COLO829 (cell line): ENCODE results near the gene PRKAA1.
"Not testable (repeated sequence)": the region's sequence is repeated elsewhere in the genome, so short reads cannot be mapped to it uniquely, and the experiment has no call there.

ENCODE experiments used
- DNase-seq: peaks from one replicate; pipeline ENCODE4 v3.0.0; 2012; ENCODE audit warnings: low spot score

PRKAA1 gene

DNA sequence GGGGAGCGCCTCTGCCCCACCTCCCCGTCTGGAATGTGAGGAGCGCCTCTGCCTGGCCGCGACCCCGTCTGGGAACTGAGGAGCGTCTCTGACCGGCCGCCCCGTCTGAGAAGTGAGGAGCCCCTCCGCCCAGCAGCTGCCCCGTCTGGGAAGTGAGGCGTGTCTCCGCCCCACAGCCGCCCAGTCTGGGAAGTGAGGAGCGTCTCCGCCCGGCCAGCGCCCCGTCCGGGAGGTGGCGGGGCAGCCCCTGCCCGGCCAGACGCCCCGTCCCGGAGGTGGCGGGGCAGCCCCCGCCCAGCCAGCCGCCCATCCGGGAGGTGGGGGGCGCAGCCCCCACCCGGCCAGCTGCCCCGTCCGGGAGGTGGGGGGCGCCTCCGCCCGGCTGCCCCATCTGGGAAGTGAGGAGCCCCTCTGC is 75.7 kb downstream of the PRKAA1 start:
- not testable (repeated sequence) for DNase-seq

DNA sequence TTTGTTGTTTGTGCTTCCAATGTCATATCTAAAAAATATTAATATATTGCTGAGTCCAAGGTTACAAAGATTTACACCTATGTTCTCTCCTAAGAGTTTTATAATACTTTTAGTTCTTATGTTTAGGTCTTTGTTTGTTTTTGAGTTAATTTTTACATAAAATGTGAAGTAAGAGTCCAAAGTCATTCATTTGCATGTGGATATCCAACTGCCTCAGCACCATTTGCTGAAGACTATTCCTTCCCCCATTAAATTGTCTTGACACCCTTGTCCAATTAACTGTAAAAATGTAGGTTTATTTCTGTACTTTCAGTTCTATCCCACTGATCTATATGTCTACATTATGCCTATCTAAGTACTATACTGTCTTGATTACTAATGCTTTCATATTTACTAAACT is 78.1 kb downstream of the PRKAA1 start:
- DNase-seq: no peak

DNA sequence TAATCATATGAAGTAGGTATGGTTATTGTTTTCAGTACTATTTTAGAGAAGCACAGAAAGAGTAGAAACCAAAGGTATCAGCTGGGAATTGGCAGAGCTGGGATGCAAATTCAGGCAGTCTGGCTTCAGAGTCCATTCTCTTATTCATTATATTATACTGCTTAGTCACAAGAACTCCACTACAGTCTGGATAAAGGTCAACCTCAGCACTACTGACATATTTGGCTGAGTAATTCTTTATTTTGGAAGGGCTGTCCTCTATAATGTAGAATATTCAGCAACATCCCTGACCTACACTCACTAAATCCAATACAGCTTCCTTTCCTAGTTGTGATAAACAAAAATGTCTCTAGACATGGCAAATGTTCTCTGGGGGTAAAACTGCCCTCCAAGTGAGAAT is 80.9 kb downstream of the PRKAA1 start:
- no peak for DNase-seq

DNA sequence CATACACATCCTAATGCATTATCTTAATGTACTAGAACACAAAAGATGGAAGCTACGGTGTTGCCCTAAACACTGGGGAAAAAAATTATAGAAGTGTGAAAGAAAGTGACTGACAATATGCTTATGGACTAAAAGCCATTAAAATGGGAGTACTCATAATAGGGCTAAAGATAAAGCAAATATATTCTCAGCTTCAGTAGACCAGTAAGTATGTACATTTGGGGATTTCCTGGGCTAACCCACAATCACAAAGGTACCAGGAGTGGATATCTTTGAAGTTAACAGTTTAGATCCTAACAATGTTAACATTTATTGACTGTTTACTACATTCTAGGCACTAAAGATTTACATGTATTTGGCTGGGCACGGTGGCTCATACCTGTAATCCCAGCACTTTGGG is 81.6 kb downstream of the PRKAA1 start:
- DNase-seq: no peak

DNA sequence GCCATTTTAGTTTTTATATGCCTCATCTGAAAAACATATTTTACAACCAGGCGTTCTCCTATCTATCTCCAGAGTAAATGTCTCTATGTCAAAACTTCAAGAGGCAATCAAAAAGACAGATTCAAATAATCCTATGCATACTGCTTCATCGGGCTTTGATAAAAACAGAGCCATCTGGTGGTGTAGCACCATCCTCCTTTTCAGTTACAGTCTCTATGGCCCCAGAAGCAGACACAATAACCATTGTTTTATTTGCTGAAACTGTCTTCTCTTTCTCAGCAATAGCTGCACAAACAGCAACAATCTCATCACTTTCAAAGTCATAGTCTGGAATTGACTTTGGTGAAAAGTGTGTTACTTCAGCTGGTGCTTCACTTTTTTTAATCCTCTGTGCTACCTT is 82.2 kb downstream of the PRKAA1 start:
- DNase-seq: no peak

DNA sequence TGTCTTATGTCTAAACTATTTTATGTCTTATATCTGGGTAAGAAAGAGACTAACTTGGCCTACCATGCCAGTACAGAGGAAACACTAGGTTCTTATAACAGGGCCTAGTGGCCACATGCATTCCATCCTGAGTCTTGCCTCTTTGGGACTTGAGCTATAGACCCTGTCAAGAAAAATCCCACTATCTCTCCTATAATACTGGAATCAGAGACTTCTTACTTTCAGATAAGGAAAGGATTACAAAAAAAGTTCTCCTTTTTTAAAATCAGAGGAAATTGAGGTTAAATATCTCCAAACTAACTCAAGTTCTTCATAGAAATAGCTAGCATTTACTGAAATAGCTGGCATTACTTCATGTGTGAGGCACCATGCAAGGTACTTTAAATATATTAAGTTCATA is 84.2 kb downstream of the PRKAA1 start:
- DNase-seq: no peak

DNA sequence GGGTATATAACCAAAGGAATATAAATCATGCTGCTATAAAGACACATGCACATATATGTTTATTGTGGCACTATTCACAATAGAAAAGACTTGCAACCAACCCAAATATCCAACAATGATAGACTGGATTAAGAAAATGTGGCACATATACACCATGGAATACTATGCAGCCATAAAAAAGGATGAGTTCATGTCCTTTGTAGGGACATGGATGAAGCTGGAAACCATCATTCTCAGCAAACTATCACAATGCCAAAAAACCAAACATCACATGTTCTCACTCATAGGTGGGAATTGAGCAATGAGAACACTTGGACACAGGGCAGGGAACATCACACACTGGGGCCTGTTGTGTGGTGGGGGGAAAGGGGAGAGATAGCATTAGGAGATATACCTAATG is 87.6 kb downstream of the PRKAA1 start:
- DNase-seq: not testable (repeated sequence)
